Right lobe of liver (tissue), 6 donors: ENCODE measurements around the gene PRSS27. TPM values are rescaled to one million over a fixed set of nuclear protein-coding genes. Genes with fewer than 3 reads are reported as not detected.
A peak's percentile ranks its signal among the peaks of the same experiment; 100 is the strongest.

Experiments used
- ATAC-seq, 4 donors: fragments of 200-7000 bp; cut with Tn5 transposase; one replicate each; pipeline ENCODE4 v1.9.1; 2020; ENCODE audit warnings: mild to moderate bottlenecking in 4 of 4, moderate library complexity in 4 of 4
- DNase-seq, 3 donors: peaks; one replicate each; pipeline ENCODE4 v3.0.0-alpha.2; 2020
- H3K27ac ChIP-seq, 3 donors: fragments of 200-600 bp; one replicate each; pipeline ENCODE4 v1.8.0; 2022
- H3K27me3 ChIP-seq, 2 donors: fragments of 200-600 bp; one replicate each; pipeline ENCODE4 v1.8.0; 2022
- H3K36me3 ChIP-seq, 4 donors: fragments of 200-600 bp; sonication (generic) in 1 of 4; one replicate each; pipeline versions ENCODE4 v1.5.1 to v1.8.0; 2017 to 2022; ENCODE audit warnings: control low read depth in 1 of 4
- H3K4me1 ChIP-seq, 4 donors: fragments of 200-600 bp; sonication (generic) in 1 of 4; one replicate each; pipeline versions ENCODE4 v1.5.1 to v1.8.0; 2017 to 2022; ENCODE audit warnings: control low read depth in 1 of 4
- H3K4me3 ChIP-seq, 3 donors: fragments of 200-600 bp; one replicate each; pipeline ENCODE4 v1.8.0; 2022
- H3K9me3 ChIP-seq, 4 donors: fragments of 200-600 bp; sonication (generic) in 1 of 4; one replicate each; pipeline versions ENCODE4 v1.5.1 to v1.8.0; 2017 to 2022; ENCODE audit warnings: control low read depth in 1 of 4
- CTCF ChIP-seq, 4 donors: fragments of 200-600 bp in 3 of 4; fragments of 450-650 bp in 1 of 4; IDR thresholded peaks; one replicate each; pipeline versions ENCODE4 v1.5.1 to v1.8.0; 2016 to 2022; ENCODE audit warnings: antibody characterized with exemption in 4 of 4, mild to moderate bottlenecking in 2 of 4
- POLR2A ChIP-seq: fragments of 450-650 bp; IDR thresholded peaks from one replicate; pipeline ENCODE4 v1.6.1; 2017; ENCODE audit warnings: antibody characterized with exemption, mild to moderate bottlenecking
- WGBS: methylation state at CpG from one replicate; pipeline ENCODE4 v1.1.6; 2018; ENCODE audit warnings: low coverage, low lambda C conversion rate; ENCODE audit not compliant: insufficient coverage; ENCODE audit errors: missing lambda C conversion rate; 5-methylcytosine and 5-hydroxymethylcytosine counted together
- intact Hi-C, 2 donors: fragments of 100-400 bp; cut with DNase I; formaldehyde crosslinking; loops; one replicate each; pipeline versions ENCODE4 v1.11.2 to v1.14.1; 2022
- total RNA-seq, 6 experiments: library from RNA; depleted of rRNA in 2 of 6; stranded (reverse); fragments of >200 nt in 2 of 6; fragmentation: NEBNext Ultra II Directional in 3 of 6; extraction: Animal tissue kit (Norgen Biotek cat#: 25700) in 3 of 6; gene quantifications; one replicate each; pipeline versions ENCODE4 v1.1.0 to v1.2.4, GENCODE V29; 2016 to 2023
- donor health status: DM: no; HTN: yes; CAD: no.
- donor health status: DM: no; HTN: no; CAD: no.
- donor health status: DM: no; HTN: no; CAD: no.
- donor health status: DM: no; HTN: yes; CAD: no.
- donor health status: DM: no; HTN: yes; CAD: no.

The PRSS27 gene
- total RNA-seq, 6 experiments from 2014 or later: 0.13 to 0.98 (median 0.49) TPM; not detected in 2

GRCh38 chr16:2720719-2721633 lies 952 bp upstream of the PRSS27 start:
- WGBS: 7% methylated on average over 21 of the region's 99 CpGs
- TF ChIP-seq CTCF (IDR thresholded peaks at IDR 0.05): peak; percentile 47 to 96 (median 64)
- peak; percentile 42 for TF ChIP-seq POLR2A
- intact Hi-C loops: no loop called here
- Histone ChIP-seq H3K4me1 (peaks cover 0 to 29% (median 6%) of the 10 kb centered on the region in 4 donors), H3K27me3 (no peaks in the 10 kb centered on the region), H3K27ac (peak overlapping the region in 2 of 3 donors; percentile 12 to 63), H3K4me3 (peak overlapping the region; percentile 54 to 68 (median 55)), H3K9me3 (no peaks in the 10 kb centered on the region), H3K36me3 (no peaks in the 10 kb centered on the region)
- DNase-seq (peak; percentile 75 to 86 (median 80)), ATAC-seq (peak; percentile 79 to 90 (median 84))

- DNase-seq: peak; percentile 76 to 81 (median 77)
- WGBS: 12% methylated on average over 5 of the region's 16 CpGs
- ATAC-seq: peak; percentile 72 to 78 (median 77)
- peaks cover 0 to 29% (median 6%) of the 10 kb centered on the region in 4 donors for H3K4me1 ChIP-seq
- H3K36me3 ChIP-seq: no peaks in the 10 kb centered on the region
- H3K27ac ChIP-seq: no peak overlapping the region
- no peaks in the 10 kb centered on the region for H3K9me3 ChIP-seq
- no peak overlapping the region for H3K4me3 ChIP-seq
- TF ChIP-seq POLR2A (no peak), CTCF (IDR thresholded peaks at IDR 0.05) (no peak)
- intact Hi-C loops: no loop called here
- no peaks in the 10 kb centered on the region for H3K27me3 ChIP-seq
Measured at GRCh38 chr16:2719328-2720063, 528 bp downstream of the PRSS27 start.

- H3K27me3 ChIP-seq: no peaks in the 10 kb centered on the region
- DNase-seq: peak in 1 of 3 donors; percentile 17
- no peaks in the 10 kb centered on the region for H3K9me3 ChIP-seq
- TF ChIP-seq POLR2A (no peak), CTCF (IDR thresholded peaks at IDR 0.05) (no peak)
- no peaks in the 10 kb centered on the region for H3K36me3 ChIP-seq
- no peak for ATAC-seq
- H3K4me1 ChIP-seq: peaks cover 0 to 29% (median 6%) of the 10 kb centered on the region in 4 donors
- H3K4me3 ChIP-seq: no peak overlapping the region
- H3K27ac ChIP-seq: no peak overlapping the region
- WGBS: 58% methylated on average over 4 of the region's 21 CpGs
- intact Hi-C loops: no loop called here
Measured at GRCh38 chr16:2717383-2718263, 2.4 kb downstream of the PRSS27 start.

- WGBS: 86% methylated on average over 4 of the region's 10 CpGs
- Histone ChIP-seq H3K9me3 (no peaks in the 10 kb centered on the region), H3K36me3 (no peaks in the 10 kb centered on the region), H3K4me1 (peaks cover 0 to 29% (median 6%) of the 10 kb centered on the region in 4 donors), H3K4me3 (no peak overlapping the region), H3K27me3 (no peaks in the 10 kb centered on the region), H3K27ac (no peak overlapping the region)
- no peak for ATAC-seq
- intact Hi-C loops: no loop called here
- TF ChIP-seq CTCF (IDR thresholded peaks at IDR 0.05): no peak
- TF ChIP-seq POLR2A: no peak
- no peak for DNase-seq
Measured at GRCh38 chr16:2716948-2717347, 3.1 kb downstream of the PRSS27 start.
